ENCODE data around the gene FOXG1.

The FOXG1 gene
- total RNA-seq = 0.05 to 0.09 reads per million in 2 donors

DNA sequence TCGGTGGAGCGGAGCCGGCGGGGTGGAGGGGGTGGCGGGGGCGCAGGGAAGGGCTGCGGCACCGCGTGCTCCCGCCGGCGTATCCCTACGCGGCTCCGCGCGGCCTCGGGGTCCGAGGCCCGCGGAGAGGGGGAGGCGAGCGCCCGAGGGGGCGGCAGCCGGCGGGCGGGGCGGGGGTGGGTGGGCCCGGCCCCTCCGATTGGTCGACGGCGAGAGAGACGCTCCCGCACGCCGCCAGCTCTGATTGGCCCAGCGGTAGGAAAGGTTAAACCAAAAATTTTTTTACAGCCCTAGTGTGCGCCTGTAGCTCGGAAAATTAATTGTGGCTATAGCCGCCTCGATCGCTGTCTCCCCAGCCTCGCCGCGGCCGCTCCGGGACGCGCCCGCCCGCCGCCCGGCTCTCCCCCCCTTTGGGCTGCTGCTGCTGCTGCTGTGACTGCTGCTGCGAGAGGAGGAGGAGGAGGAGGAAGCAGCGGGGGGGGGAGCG lies at the start of gene FOXG1:
Gene FOXG1 (plus strand): TSS at position 319 of the 487 bp plus-strand sequence. CDS start 493 bp downstream, outside the sequence.
- no peak for DNase-seq

GRCh38 chr14:28719130-28719529 lies 47.5 kb upstream of the FOXG1 start:
- DNase-seq = no peak

DNA sequence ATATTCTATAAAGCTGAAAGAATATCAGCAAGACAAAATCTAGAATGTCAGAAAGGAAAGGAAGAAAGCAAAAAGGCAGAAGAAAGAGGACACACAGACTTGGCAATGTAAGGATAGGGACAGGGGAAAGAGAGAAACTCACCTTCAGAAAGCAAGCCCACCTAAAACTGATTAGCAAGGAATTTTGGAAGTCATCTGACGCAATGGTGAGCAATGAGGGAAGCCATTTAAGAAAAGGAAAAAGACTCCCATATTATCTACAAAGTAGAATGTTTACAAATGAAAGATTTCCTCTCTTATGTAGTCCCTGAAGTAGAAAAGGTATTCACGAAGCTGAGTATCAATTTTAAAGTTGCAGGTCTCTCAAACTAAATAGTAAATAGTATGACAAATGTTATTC lies 35.2 kb upstream of the FOXG1 start:
- DNase-seq = no peak

GRCh38 chr14:28742171-28742846 lies 24.3 kb upstream of the FOXG1 start:
- DNase-seq = no peak

DNA sequence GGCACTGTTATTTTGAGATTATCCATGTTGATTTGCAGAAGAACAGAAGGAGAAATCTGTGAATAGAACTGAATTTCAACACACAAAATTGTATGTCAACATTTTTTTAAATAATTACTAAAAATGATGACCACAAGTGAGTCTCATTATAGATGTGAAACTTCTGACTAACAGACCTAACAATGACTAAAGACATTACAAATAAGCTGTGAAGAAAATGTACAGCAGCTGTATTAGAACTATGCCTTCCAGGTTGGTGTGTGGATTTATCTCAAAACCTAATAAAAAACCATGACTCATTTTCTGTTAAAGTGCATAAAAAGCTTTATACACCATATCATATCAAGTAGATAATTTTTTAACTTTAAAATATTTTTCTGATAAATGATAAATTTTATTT lies 22.5 kb upstream of the FOXG1 start:
- DNase-seq = no peak

DNA sequence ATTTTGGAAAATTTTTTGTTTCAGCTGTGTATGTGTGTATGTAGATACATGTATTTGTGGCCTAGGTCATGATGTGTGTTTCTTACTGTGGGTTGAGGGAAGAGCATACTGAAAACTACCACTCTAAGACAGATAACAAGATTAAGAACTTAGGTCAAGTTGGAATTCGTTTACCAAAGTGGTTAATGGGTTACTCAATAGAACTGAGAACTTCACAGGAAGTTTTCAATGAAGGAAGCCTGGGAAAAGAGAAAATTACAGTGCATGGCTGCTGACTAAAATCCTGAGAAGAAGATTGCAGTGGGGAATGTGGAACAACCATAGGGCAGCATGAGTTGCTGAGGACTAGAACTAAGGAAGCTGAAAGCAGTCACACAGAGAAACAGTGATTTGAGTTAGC lies 21.4 kb upstream of the FOXG1 start:
- no peak for DNase-seq

GRCh38 chr14:28746247-28746646 lies 20.3 kb upstream of the FOXG1 start:
- no peak for DNase-seq

- DNase-seq = no peak
Measured at GRCh38 chr14:28751467-28752058, 15.0 kb upstream of the FOXG1 start.

DNA sequence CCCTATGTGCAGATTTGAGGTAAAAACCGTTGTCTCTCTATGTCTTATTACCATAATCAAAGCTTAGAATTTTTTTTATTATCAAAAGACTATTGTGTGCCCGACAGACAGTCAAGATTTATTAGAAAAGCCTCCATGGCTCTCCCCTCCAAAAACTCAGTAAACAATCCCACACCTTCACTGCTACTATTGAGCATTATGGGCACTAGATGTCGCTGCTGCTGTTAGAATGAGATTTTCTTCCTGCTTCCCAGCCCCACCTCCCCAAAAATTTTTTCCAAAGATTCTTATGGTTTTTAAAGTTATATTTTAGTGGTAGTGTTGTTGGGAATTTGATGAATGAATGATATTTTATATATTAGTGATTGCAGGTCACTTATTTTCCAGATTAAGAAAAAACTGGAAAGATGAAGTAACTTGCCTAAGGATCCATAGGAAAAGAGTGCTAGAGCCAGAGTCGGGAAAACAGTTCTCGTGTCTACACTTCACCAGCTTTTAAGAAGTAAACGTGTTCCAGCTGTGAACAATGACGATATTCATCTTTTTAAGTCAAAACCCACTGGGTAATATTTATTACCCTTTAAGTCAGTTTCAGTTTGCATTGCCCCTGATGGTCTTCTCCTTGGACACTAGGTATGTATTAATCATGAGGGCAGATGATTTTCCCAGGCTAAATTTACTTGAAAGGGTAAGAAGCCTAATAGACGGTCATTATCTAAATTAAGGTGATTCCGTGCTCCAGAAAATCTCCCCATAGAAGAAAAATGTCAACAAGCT lies 12.2 kb upstream of the FOXG1 start:
- no peak for DNase-seq

DNA sequence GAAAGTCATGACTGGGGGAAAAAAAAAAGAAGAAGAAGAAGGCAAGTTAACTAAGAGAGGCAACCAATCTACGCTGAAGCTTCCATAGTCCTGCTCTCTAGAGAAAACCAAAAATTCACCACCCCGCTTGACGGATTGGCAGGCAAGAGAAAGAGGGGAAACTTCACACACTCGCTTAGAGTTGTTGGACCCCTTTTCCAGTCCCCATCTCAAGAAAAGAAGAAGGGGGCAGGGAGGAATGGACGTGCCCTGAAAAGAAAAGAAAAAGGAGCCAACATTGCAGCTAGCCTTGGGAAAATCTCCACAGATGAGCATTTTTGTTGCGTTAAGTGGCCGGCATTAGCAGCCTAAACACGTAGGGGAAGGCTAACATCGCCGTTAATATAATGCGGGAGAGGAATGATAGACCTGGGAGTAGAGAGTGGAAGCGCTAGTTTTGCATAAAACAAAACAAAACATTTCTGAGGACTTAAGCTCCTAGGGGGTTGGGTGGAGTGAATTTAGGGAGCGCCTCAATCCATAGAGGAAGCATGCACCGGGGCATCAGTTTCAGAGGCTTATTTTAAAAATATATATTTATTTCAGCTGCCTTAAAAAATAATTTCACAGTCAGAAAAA lies 11.3 kb upstream of the FOXG1 start:
- no peak for DNase-seq

DNA sequence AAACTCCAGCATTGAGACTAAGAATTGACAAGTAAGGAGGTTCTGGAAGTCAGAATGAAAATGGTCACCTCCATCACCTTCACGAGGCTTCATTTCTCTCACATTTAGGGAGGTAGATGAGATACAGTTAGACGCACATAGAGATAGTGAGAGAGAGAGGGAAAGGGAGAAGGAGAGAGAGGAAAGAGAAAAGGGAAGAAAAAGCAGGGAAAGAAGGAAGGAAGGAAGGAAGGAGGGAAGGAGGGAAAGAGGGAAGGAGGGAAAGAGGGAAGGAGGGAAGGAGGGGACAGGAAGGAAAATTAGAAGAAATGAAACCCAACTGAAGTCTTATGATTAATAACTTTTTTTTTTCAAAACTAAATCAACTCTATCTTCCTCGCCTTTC lies 10.7 kb upstream of the FOXG1 start:
- no peak for DNase-seq

- DNase-seq = no peak
Measured at GRCh38 chr14:28756269-28756883, 10.2 kb upstream of the FOXG1 start.

DNA sequence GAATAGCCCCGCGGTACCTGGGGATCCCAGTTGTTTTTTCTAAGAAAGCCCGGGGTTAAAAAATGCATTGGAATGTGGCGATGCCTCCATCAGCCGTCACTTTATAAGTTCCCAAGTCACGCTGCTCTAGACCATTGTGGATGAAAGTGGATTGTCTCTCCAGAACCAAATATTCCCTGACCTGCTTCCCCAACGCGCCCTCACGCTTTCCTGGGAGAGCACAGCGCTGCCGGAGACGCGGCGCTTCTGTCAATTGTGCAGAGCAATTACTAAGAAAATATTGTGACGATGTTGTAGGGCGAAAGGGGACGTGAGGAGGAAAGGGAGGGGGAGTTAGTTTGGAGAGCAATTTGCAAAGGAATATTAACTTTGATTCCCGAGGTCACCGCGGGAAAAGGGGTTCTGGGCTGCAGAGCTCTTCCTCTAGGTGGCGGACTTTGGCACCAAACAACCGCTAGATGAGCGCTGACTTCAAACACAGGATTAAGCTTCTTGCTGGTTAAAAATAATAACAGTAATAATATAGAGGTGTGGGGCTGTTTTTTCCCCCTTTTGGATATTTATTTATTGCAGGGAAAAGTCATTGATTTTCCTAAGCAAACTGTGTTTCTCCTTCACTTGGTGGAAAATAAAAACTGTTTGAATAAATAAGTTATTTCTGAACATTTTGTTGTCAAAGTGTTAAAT lies 9.6 kb upstream of the FOXG1 start:
- no peak for DNase-seq

- DNase-seq = no peak
Measured at GRCh38 chr14:28757786-28758185, 8.8 kb upstream of the FOXG1 start.

DNA sequence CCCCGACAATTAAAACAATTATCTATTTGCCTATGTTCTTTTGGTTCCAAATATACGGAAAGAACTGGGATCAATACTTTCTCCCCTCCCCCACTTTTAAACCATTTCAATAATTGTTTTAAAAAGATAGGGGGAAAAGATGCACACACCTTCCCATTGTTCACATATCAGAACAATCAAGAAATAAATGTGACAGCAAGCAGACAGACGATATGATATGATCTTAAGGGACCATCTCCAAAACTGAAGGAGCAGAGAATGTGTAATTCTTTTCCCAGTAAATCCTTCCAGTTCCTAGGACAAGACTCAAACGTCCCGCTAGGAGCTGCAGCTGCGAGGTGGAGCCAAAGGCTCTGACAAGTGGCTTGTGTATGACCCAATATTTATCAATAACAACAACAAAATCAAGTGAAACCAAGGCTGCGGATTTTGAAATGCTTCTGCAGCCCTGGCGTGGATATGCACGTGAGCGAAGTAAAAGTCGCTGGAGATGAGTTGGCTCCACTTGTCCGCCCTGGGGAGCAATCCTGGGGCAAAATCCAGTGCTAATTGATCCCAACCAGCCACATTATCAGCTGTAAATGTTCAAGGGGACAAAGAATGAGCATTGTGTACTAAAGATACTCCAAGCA lies 8.2 kb upstream of the FOXG1 start:
- no peak for DNase-seq

DNA sequence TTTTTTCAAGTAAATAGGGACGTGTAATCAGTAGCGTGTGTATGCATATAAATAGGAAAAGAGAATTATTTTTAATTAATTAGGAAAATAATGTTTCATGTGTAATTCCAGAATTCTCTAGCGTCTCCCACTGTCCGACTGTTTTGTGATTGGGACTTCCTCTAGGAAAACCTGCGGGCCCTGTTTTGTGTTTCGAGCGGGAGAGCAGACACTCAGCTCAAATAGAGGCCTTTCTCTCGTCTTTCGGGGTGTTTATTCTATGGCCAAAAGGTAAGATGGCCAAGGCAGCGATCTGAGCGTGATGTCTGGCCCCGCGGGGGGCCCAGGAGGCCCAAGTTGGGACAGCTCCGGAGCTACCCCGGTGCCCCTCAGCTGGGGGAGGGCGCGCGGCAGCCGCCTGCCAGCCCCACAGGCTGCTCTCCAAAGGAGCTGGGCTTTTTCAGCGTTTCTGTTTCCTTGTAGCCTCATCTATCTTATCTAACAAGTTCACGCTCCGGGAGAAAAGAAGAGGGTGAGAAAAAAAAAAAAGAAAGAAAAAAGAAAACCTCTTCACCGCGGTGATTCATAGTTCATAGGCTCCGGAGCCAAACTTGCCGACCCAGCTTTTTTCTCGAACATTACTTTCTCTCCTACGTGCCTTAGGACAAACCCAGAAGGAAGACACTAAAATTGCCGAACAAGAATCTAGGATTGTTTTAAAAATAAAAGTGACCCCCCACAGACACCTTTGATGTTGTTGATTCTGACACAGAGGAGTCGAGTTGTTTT lies 7.5 kb upstream of the FOXG1 start:
- DNase-seq = no peak

DNA sequence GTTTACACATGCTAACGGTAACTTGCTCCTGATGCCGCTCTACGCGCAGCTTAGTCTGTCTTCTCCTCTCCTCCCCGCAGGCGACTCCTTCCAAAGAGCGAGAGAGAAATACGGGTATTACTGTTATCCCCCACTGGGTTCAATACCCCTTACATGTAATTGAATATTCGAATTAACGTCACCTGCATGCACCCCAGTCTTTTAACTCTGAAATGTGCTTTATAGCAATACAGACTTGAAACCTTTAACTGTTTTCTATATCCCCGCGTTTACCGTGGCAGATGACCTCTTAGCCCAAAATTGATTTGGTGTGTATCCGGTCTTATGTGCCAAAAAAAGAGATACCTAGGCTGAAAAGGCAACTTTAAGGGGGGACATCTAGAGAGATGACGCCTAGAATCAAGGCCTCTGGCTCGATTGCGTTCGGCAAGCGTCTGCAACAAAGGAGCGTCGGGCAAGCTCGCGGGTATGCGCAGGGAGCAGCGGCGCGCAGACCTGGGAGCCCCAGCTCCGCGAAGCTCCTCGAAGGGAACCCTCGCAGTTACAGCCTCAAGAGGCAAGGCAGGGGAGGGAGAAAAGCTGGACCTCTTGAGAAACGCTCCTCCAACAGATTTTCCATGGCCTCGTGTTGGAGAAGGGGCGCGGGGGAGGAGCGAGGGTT lies 6.8 kb upstream of the FOXG1 start:
- DNase-seq = no peak

GRCh38 chr14:28760431-28760996 lies 6.1 kb upstream of the FOXG1 start:
- DNase-seq = no peak

DNA sequence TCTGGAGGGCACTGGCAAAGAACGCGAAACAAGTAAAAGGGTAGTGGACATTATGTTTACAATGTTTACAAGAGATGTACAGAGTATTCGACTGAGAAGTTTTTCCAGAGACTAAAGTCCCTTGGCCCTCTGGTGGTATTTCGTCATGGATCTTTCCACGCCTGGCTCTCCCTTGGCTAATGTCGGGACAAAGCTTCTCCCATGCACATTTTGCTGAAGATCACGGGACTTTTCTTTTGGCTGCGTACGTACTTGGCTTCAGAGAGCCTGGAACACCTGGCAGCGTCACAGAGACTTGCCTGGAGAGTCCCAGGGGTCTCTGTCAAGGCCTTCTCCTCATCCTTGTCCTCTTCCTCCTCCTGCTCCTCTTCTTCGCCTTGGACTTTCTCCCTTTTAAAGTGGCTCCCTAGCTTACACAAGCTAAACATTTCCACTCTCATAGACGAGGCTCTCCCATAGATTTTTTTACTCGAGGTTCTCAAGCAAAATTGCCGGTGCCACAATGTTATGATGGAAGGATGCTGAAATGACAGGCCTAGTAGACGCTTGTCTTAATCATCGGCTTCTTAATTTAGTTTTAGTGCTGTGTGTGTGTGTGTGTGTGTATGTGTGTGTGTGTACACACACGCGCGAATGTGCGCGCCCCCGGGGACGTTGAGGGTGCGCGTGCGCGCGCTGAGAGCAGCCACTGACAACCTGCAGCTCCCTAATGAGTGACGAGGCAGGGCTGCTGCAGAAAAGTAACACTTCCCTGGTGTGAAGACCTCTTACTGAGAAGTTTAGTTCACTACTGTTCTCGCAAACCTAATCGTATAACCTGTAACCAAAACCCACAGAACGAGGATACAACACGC lies 4.9 kb upstream of the FOXG1 start:
- DNase-seq = no peak

All from activated gamma-delta T cell (primary cell).